Right lobe of liver (tissue), 4 donors: ENCODE measurements around the gene TUFM.

Source experiments
- CTCF ChIP-seq, 4 donors: fragments of 200-600 bp in 3 of 4; fragments of 450-650 bp in 1 of 4; IDR thresholded peaks; one replicate each; pipeline versions ENCODE4 v1.5.1 to v1.8.0; 2016 to 2022; ENCODE audit warnings: antibody characterized with exemption in 4 of 4, mild to moderate bottlenecking in 2 of 4
- POLR2A ChIP-seq: fragments of 450-650 bp; IDR thresholded peaks from one replicate; pipeline ENCODE4 v1.6.1; 2017; ENCODE audit warnings: antibody characterized with exemption, mild to moderate bottlenecking
- donor health status: DM: no; HTN: no; CAD: no.
- donor health status: DM: no; HTN: no; CAD: no.
- donor health status: DM: no; HTN: yes; CAD: no.

- TF ChIP-seq CTCF (IDR thresholded peaks at IDR 0.05) (no peak), POLR2A (no peak)
Observed at GRCh38 chr16:28884045-28884444, 37.9 kb upstream of the TUFM start.
